Measurements from ENCODE around the gene DNLZ.
"Not testable (repeated sequence)": the region's sequence is repeated elsewhere in the genome, so short reads cannot be mapped to it uniquely, and the experiment has no call there.

Gene DNLZ

GRCh38 chr9:136361754-136362449, 1.6 kb downstream of the DNLZ start:
- DNase-seq (ENCODE audit: extremely low read depth in 1 of 2, low read depth in 1 of 2): no peak

- no peak for DNase-seq (ENCODE audit: extremely low read depth in 1 of 2, low read depth in 1 of 2)
Observed at GRCh38 chr9:136361047-136361753, 2.3 kb downstream of the DNLZ start.

GRCh38 chr9:136359774-136360718, 3.5 kb downstream of the DNLZ start:
- DNase-seq (ENCODE audit: extremely low read depth in 1 of 2, low read depth in 1 of 2): no peak

- DNase-seq (ENCODE audit: extremely low read depth in 1 of 2, low read depth in 1 of 2): no peak
Observed at GRCh38 chr9:136358888-136359287, 4.7 kb downstream of the DNLZ start.

- DNase-seq (ENCODE audit: extremely low read depth in 1 of 2, low read depth in 1 of 2): no peak
Observed at GRCh38 chr9:136358016-136358415, 5.5 kb downstream of the DNLZ start.

GRCh38 chr9:136357202-136357725, 6.3 kb downstream of the DNLZ start:
- no peak for DNase-seq (ENCODE audit: extremely low read depth in 1 of 2, low read depth in 1 of 2)

- no peak for DNase-seq (ENCODE audit: extremely low read depth in 1 of 2, low read depth in 1 of 2)
Observed at GRCh38 chr9:136355616-136356557, 7.7 kb downstream of the DNLZ start.

- no peak for DNase-seq (ENCODE audit: extremely low read depth in 1 of 2, low read depth in 1 of 2)
Observed at GRCh38 chr9:136354592-136355085, 8.9 kb downstream of the DNLZ start.

- no peak for DNase-seq (ENCODE audit: extremely low read depth in 1 of 2, low read depth in 1 of 2)
Observed at GRCh38 chr9:136353757-136354488, 9.6 kb downstream of the DNLZ start.

GRCh38 chr9:136353088-136353487, 10.5 kb downstream of the DNLZ start:
- no peak for DNase-seq (ENCODE audit: extremely low read depth in 1 of 2, low read depth in 1 of 2)

GRCh38 chr9:136352682-136353081, 10.9 kb downstream of the DNLZ start:
- no peak for DNase-seq (ENCODE audit: extremely low read depth in 1 of 2, low read depth in 1 of 2)

GRCh38 chr9:136351868-136352267, 11.7 kb downstream of the DNLZ start:
- not testable (repeated sequence) for DNase-seq (ENCODE audit: extremely low read depth in 1 of 2, low read depth in 1 of 2)

- no peak for DNase-seq (ENCODE audit: extremely low read depth in 1 of 2, low read depth in 1 of 2)
Observed at GRCh38 chr9:136351252-136351800, 12.2 kb downstream of the DNLZ start.

GRCh38 chr9:136349546-136349945, 14.0 kb downstream of the DNLZ start:
- no peak for DNase-seq (ENCODE audit: extremely low read depth in 1 of 2, low read depth in 1 of 2)

- no peak for DNase-seq (ENCODE audit: extremely low read depth in 1 of 2, low read depth in 1 of 2)
Observed at GRCh38 chr9:136348691-136349090, 14.9 kb downstream of the DNLZ start.

GRCh38 chr9:136347472-136348256, 15.9 kb downstream of the DNLZ start:
- no peak for DNase-seq (ENCODE audit: extremely low read depth in 1 of 2, low read depth in 1 of 2)

- no peak for DNase-seq (ENCODE audit: extremely low read depth in 1 of 2, low read depth in 1 of 2)
Observed at GRCh38 chr9:136346927-136347465, 16.5 kb downstream of the DNLZ start.

GRCh38 chr9:136346157-136346481, 17.4 kb downstream of the DNLZ start:
- DNase-seq (ENCODE audit: extremely low read depth in 1 of 2, low read depth in 1 of 2): no peak

Data from activated CD8-positive, alpha-beta memory T cell treated with anti-CD3 and anti-CD28 coated beads for 1 hour (primary cell).